HAP-1 (cell line): Measurements from ENCODE around the gene UBL4B.

Experiments used
- DNase-seq, 2 experiments: peaks; one replicate each; pipeline ENCODE4 v3.0.0-alpha.2; 2016 to 2020; ENCODE audit warnings: low spot score in 2 of 2
- H3K27me3 ChIP-seq: fragments of 250-450 bp; sonication (Bioruptor Pico); 2 replicates; pipeline ENCODE4 v1.5.1; 2020; ENCODE audit warnings: low read depth, mild to moderate bottlenecking, moderate library complexity
- H3K36me3 ChIP-seq: fragments of 250-450 bp; sonication (Bioruptor Pico); replicated peaks from 2 replicates; pipeline ENCODE4 v1.5.1; 2020; ENCODE audit warnings: mild to moderate bottlenecking
- H3K4me1 ChIP-seq: fragments of 250-450 bp; sonication (Bioruptor Pico); 2 replicates; pipeline ENCODE4 v1.5.1; 2020; ENCODE audit warnings: mild to moderate bottlenecking
- H3K4me3 ChIP-seq: fragments of 250-450 bp; sonication (Bioruptor Pico); 2 replicates; pipeline ENCODE4 v1.5.1; 2020; ENCODE audit warnings: mild to moderate bottlenecking, moderate library complexity
- H3K9me3 ChIP-seq: fragments of 250-450 bp; sonication (Bioruptor Pico); 2 replicates; pipeline ENCODE4 v1.5.1; 2020; ENCODE audit warnings: mild to moderate bottlenecking, moderate library complexity
- in situ Hi-C: fragments of 300-500 bp; cut with MboI; formaldehyde crosslinking; loops from 3 replicates; pipeline ENCODE4 v1.14.3; 2020; ENCODE audit warnings: low sequenced_read_pairs, inconsistent platforms, mixed read lengths

UBL4B gene

GRCh38 chr1:110114173-110114572 is 1.9 kb downstream of the UBL4B start:
- in situ Hi-C loops = no loop called here
- Histone ChIP-seq H3K4me3 (no peak overlapping the region), H3K9me3 (no peaks in the 10 kb centered on the region), H3K36me3 (no peaks in the 10 kb centered on the region), H3K4me1 (no peaks in the 10 kb centered on the region), H3K27me3 (peaks cover 29% of the 10 kb centered on the region)
- DNase-seq = no peak

GRCh38 chr1:110114784-110115183 is 2.5 kb downstream of the UBL4B start:
- Histone ChIP-seq H3K27me3 (peaks cover 29% of the 10 kb centered on the region), H3K9me3 (no peaks in the 10 kb centered on the region), H3K36me3 (no peaks in the 10 kb centered on the region), H3K4me1 (no peaks in the 10 kb centered on the region), H3K4me3 (no peak overlapping the region)
- DNase-seq = no peak
- in situ Hi-C loops = no loop called here

- Histone ChIP-seq H3K27me3 (peaks cover 7% of the 10 kb centered on the region), H3K36me3 (no peaks in the 10 kb centered on the region), H3K9me3 (no peaks in the 10 kb centered on the region), H3K4me3 (no peak overlapping the region), H3K4me1 (no peaks in the 10 kb centered on the region)
- in situ Hi-C loops = no loop called here
- DNase-seq = no peak
Measured at GRCh38 chr1:110118636-110119396, 6.6 kb downstream of the UBL4B start.

GRCh38 chr1:110119843-110120242 is 7.6 kb downstream of the UBL4B start:
- no peak overlapping the region for H3K4me3 ChIP-seq
- no peaks in the 10 kb centered on the region for H3K36me3 ChIP-seq
- no peaks in the 10 kb centered on the region for H3K9me3 ChIP-seq
- in situ Hi-C loops = no loop called here
- DNase-seq = no peak
- H3K27me3 ChIP-seq = peaks cover 3% of the 10 kb centered on the region
- H3K4me1 ChIP-seq = no peaks in the 10 kb centered on the region

GRCh38 chr1:110120960-110121561 is 8.8 kb downstream of the UBL4B start:
- Histone ChIP-seq H3K4me1 (no peaks in the 10 kb centered on the region), H3K27me3 (no peaks in the 10 kb centered on the region), H3K9me3 (no peaks in the 10 kb centered on the region), H3K4me3 (no peak overlapping the region), H3K36me3 (no peaks in the 10 kb centered on the region)
- DNase-seq = no peak
- in situ Hi-C loops = no loop called here

GRCh38 chr1:110123224-110123623 is 11.0 kb downstream of the UBL4B start:
- no peaks in the 10 kb centered on the region for H3K4me1 ChIP-seq
- H3K27me3 ChIP-seq = no peaks in the 10 kb centered on the region
- in situ Hi-C loops = no loop called here
- H3K36me3 ChIP-seq = no peaks in the 10 kb centered on the region
- H3K4me3 ChIP-seq = no peak overlapping the region
- no peaks in the 10 kb centered on the region for H3K9me3 ChIP-seq
- no peak for DNase-seq

GRCh38 chr1:110125810-110126209 is 13.6 kb downstream of the UBL4B start:
- Histone ChIP-seq H3K4me3 (no peak overlapping the region), H3K4me1 (no peaks in the 10 kb centered on the region), H3K9me3 (no peaks in the 10 kb centered on the region), H3K27me3 (peaks cover 3% of the 10 kb centered on the region; the same call in 1 of the 2 replicates), H3K36me3 (no peaks in the 10 kb centered on the region)
- in situ Hi-C loops = no loop called here
- no peak for DNase-seq

GRCh38 chr1:110130113-110130591 is 17.9 kb downstream of the UBL4B start:
- no peak overlapping the region for H3K4me3 ChIP-seq
- H3K4me1 ChIP-seq = no peaks in the 10 kb centered on the region
- H3K27me3 ChIP-seq = peaks cover 3% of the 10 kb centered on the region; the same call in 1 of the 2 replicates
- H3K36me3 ChIP-seq = no peaks in the 10 kb centered on the region
- in situ Hi-C loops = no loop called here
- no peak for DNase-seq
- H3K9me3 ChIP-seq = no peaks in the 10 kb centered on the region

- Histone ChIP-seq H3K27me3 (peaks cover 3% of the 10 kb centered on the region; the same call in 1 of the 2 replicates), H3K4me1 (no peaks in the 10 kb centered on the region), H3K9me3 (no peaks in the 10 kb centered on the region), H3K36me3 (no peaks in the 10 kb centered on the region), H3K4me3 (no peak overlapping the region)
- no peak for DNase-seq
- in situ Hi-C loops = no loop called here
Measured at GRCh38 chr1:110130989-110131388, 18.7 kb downstream of the UBL4B start.

GRCh38 chr1:110132682-110133081 is 20.4 kb downstream of the UBL4B start:
- in situ Hi-C loops = no loop called here
- no peak for DNase-seq
- Histone ChIP-seq H3K4me3 (no peak overlapping the region), H3K27me3 (peaks cover 9% of the 10 kb centered on the region), H3K9me3 (no peaks in the 10 kb centered on the region), H3K4me1 (no peaks in the 10 kb centered on the region), H3K36me3 (no peaks in the 10 kb centered on the region)

- Histone ChIP-seq H3K27me3 (peaks cover 17% of the 10 kb centered on the region), H3K36me3 (no peaks in the 10 kb centered on the region), H3K4me3 (no peak overlapping the region), H3K4me1 (no peaks in the 10 kb centered on the region), H3K9me3 (no peaks in the 10 kb centered on the region)
- no peak for DNase-seq
- in situ Hi-C loops = no loop called here
Measured at GRCh38 chr1:110133436-110133835, 21.2 kb downstream of the UBL4B start.

GRCh38 chr1:110134050-110134595 is 21.9 kb downstream of the UBL4B start:
- Histone ChIP-seq H3K4me3 (no peak overlapping the region), H3K27me3 (peaks cover 24% of the 10 kb centered on the region), H3K4me1 (no peaks in the 10 kb centered on the region), H3K36me3 (no peaks in the 10 kb centered on the region), H3K9me3 (no peaks in the 10 kb centered on the region)
- in situ Hi-C loops = no loop called here
- DNase-seq = no peak

GRCh38 chr1:110135246-110135645 is 23.0 kb downstream of the UBL4B start:
- Histone ChIP-seq H3K36me3 (no peaks in the 10 kb centered on the region), H3K4me3 (no peak overlapping the region), H3K9me3 (no peaks in the 10 kb centered on the region), H3K4me1 (no peaks in the 10 kb centered on the region), H3K27me3 (peaks cover 32% of the 10 kb centered on the region)
- no peak for DNase-seq
- in situ Hi-C loops = no loop called here

- Histone ChIP-seq H3K4me1 (no peaks in the 10 kb centered on the region), H3K4me3 (no peak overlapping the region), H3K27me3 (peaks cover 36% of the 10 kb centered on the region), H3K9me3 (no peaks in the 10 kb centered on the region), H3K36me3 (no peaks in the 10 kb centered on the region)
- DNase-seq = no peak
- in situ Hi-C loops = no loop called here
Measured at GRCh38 chr1:110135666-110136065, 23.4 kb downstream of the UBL4B start.
